ENCODE results near the gene RALY. TPM values are rescaled to one million over a fixed set of nuclear protein-coding genes. Genes with fewer than 3 reads are reported as not detected.

RALY gene
- total and polyA plus RNA-seq, 2 experiments from 2014 or later: 122 to 240 TPM

DNA sequence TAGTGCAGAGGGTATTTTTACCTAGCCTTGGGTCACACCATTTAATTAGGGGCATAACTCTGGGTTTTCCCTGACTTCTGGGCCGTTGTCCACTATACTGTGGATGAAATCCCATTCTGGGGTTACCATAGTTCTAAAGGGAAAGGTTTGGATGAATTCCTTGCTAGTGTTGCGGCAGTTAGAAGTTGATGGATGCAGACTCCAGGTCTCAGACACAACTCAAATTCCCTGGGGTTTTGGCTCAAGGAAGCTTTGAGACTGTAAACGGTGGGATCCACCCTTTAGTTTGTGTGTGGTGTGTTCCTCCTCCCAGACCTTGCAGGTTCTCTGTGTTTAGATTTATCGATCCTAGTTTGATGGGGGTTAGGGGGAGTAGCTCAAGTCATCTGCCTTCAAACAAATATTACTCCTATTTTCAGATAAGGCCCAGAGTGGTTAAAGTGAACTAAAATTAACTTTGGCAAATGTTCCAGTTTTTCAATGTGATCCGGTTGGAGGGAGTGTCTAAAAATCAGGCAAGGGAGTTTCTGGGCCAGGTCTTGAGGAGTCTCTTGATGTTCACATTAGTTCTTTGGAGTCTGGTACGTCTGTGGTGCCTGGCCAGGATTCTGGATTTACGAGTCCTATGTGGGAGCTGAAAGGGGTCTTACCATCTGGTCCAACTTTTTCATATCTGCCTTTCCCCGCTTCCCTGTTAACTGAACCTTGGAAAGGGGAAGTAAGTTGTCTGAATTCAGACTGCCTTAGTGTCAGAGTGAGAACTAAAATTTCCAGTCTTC is 1.5 kb downstream of the RALY start:
- peaks cover 23% of the 10 kb centered on the region for H3K4me1 ChIP-seq (ENCODE audit: insufficient read depth)
- no peaks in the 10 kb centered on the region for H3K9me3 ChIP-seq (ENCODE audit: low read depth)
- H3K4me2 ChIP-seq: peak overlapping the region; percentile 95
- no peaks in the 10 kb centered on the region for H3K27me3 ChIP-seq
- no peak for TF ChIP-seq EZH2 (IDR thresholded peaks at IDR 0.05; ENCODE audit: borderline replicate concordance)
- TF ChIP-seq EZH2phosphoT487 (IDR thresholded peaks at IDR 0.05; ENCODE audit: low read depth, severe bottlenecking, unreplicated experiment): no peak
- no peak for TF ChIP-seq CTCF (IDR thresholded peaks at IDR 0.05; ENCODE audit: poor library complexity)
- peak overlapping the region; percentile 97 for H3K27ac ChIP-seq
- H3K9me2 ChIP-seq (replicated peaks; ENCODE audit: insufficient read depth): no peaks in the 10 kb centered on the region
- peaks cover 59% of the 10 kb centered on the region for H4K20me1 ChIP-seq (ENCODE audit: insufficient read depth, poor library complexity, severe bottlenecking)
- WGBS (ENCODE audit: low lambda C conversion rate, missing lambda C conversion rate): 28% methylated on average over 8 of the region's 8 CpGs
- H3K36me3 ChIP-seq (replicated peaks; ENCODE audit: insufficient read depth, low read depth): no peaks in the 10 kb centered on the region
- H2AFZ ChIP-seq: no peak overlapping the region
- peak overlapping the region; percentile 98 for H3K4me3 ChIP-seq
- H3K79me2 ChIP-seq: peaks cover 78% of the 10 kb centered on the region
- peak; percentile 21 for DNase-seq (ENCODE audit: low spot score)

DNA sequence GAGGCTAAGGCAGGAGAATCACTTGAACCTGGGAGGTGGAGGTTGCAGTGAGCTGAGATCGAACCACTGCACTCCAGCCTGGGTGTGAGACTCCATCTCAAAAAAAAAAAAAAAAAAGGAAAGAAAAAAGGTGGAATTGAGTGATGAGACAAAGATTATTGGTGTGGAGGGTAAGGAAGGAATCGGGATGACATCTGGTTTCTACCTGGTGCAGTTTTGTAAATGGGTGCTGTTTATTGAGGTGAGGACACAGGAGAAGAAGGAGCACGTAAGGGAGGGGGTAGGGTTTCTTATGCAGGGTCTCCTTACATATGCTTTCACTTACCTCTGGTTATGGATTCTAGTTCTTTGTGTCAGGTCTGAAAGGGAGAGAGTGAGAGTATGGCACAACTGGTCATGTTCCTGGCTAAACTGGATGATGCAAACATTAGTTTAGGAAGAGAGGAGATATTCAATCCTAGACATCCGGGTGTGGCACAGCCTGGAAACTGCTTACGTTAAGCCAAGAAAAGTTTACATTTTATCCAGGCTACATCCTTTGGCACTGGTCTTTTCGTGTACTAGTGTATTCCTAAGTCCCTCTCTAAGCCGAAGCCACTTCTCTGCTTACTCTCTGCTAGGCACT is 5.4 kb downstream of the RALY start:
- no peaks in the 10 kb centered on the region for H3K36me3 ChIP-seq (replicated peaks; ENCODE audit: insufficient read depth, low read depth)
- H3K4me2 ChIP-seq: peak overlapping the region; percentile 21
- H3K9me3 ChIP-seq (ENCODE audit: low read depth): no peaks in the 10 kb centered on the region
- DNase-seq (ENCODE audit: low spot score): no peak
- H3K4me3 ChIP-seq: no peak overlapping the region
- H3K9me2 ChIP-seq (replicated peaks; ENCODE audit: insufficient read depth): no peaks in the 10 kb centered on the region
- peaks cover 15% of the 10 kb centered on the region for H3K4me1 ChIP-seq (ENCODE audit: insufficient read depth)
- 75% methylated on average over 7 of the region's 7 CpGs for WGBS (ENCODE audit: low lambda C conversion rate, missing lambda C conversion rate)
- H2AFZ ChIP-seq: no peak overlapping the region
- H3K27ac ChIP-seq: no peak overlapping the region
- H4K20me1 ChIP-seq (ENCODE audit: insufficient read depth, poor library complexity, severe bottlenecking): peaks cover 91% of the 10 kb centered on the region
- TF ChIP-seq EZH2phosphoT487 (IDR thresholded peaks at IDR 0.05; ENCODE audit: low read depth, severe bottlenecking, unreplicated experiment) (no peak), CTCF (IDR thresholded peaks at IDR 0.05; ENCODE audit: poor library complexity) (no peak), EZH2 (IDR thresholded peaks at IDR 0.05; ENCODE audit: borderline replicate concordance) (no peak)
- peaks cover 95% of the 10 kb centered on the region for H3K79me2 ChIP-seq
- no peaks in the 10 kb centered on the region for H3K27me3 ChIP-seq

GRCh38 chr20:34001378-34001777 is 7.7 kb downstream of the RALY start:
- Histone ChIP-seq H4K20me1 (ENCODE audit: insufficient read depth, poor library complexity, severe bottlenecking) (peaks cover 94% of the 10 kb centered on the region), H3K4me3 (no peak overlapping the region), H3K36me3 (replicated peaks; ENCODE audit: insufficient read depth, low read depth) (no peaks in the 10 kb centered on the region), H3K4me2 (no peak overlapping the region), H3K9me2 (replicated peaks; ENCODE audit: insufficient read depth) (no peaks in the 10 kb centered on the region), H3K4me1 (ENCODE audit: insufficient read depth) (peaks cover 12% of the 10 kb centered on the region), H2AFZ (no peak overlapping the region), H3K9me3 (ENCODE audit: low read depth) (no peaks in the 10 kb centered on the region), H3K27me3 (no peaks in the 10 kb centered on the region), H3K79me2 (peaks cover 98% of the 10 kb centered on the region), H3K27ac (no peak overlapping the region)
- DNase-seq (ENCODE audit: low spot score): no peak
- 44% methylated on average over 2 of the region's 2 CpGs for WGBS (ENCODE audit: low lambda C conversion rate, missing lambda C conversion rate)
- TF ChIP-seq EZH2 (IDR thresholded peaks at IDR 0.05; ENCODE audit: borderline replicate concordance): no peak
- TF ChIP-seq CTCF (IDR thresholded peaks at IDR 0.05; ENCODE audit: poor library complexity): no peak
- no peak for TF ChIP-seq EZH2phosphoT487 (IDR thresholded peaks at IDR 0.05; ENCODE audit: low read depth, severe bottlenecking, unreplicated experiment)

Measured in hepatocyte (in vitro differentiated cells).